Stimulated activated CD4-positive, alpha-beta T cell treated with anti-CD3 and anti-CD28 coated beads, Interleukin-4, amount 100 ng/mL, for 1 hour (primary cell): ENCODE data around the gene GNE.

Source experiments
- DNase-seq: peaks from one replicate; pipeline ENCODE4 v3.0.0-alpha.2; 2020

GNE gene

GRCh38 chr9:36165826-36166167 lies 92.5 kb downstream of the GNE start:
- no peak for DNase-seq

GRCh38 chr9:36164989-36165388 lies 93.3 kb downstream of the GNE start:
- no peak for DNase-seq
